Transverse colon (tissue), 4 donors: ENCODE results near the gene MUC5B.

ENCODE experiments used
- CTCF ChIP-seq, 5 experiments: fragments of 200-600 bp in 3 of 5; fragments of 450-650 bp in 2 of 5; sonication (generic) in 3 of 5; IDR thresholded peaks; 1 replicate in 2 of 5; 2 replicates in 3 of 5; pipeline ENCODE4 v1.5.1; 2016 to 2017; ENCODE audit warnings: antibody characterized with exemption in 5 of 5, inconsistent platforms in 3 of 5, mild to moderate bottlenecking in 2 of 5, moderate library complexity in 1 of 5
- EP300 ChIP-seq: sonication (generic); formaldehyde crosslinking; IDR thresholded peaks from one replicate; pipeline ENCODE4 v1.6.1; 2017; ENCODE audit warnings: antibody characterized with exemption, low read depth
- POLR2A ChIP-seq: fragments of 450-650 bp; IDR thresholded peaks from one replicate; pipeline ENCODE4 v1.6.1; 2016; ENCODE audit warnings: antibody characterized with exemption, mild to moderate bottlenecking, moderate library complexity
- POLR2AphosphoS5 ChIP-seq, 3 donors: sonication (generic); formaldehyde crosslinking; IDR thresholded peaks; one replicate each; pipeline ENCODE4 v1.6.1; 2016; ENCODE audit warnings: antibody characterized with exemption in 3 of 3

GRCh38 chr11:1283906-1284305 lies 61.0 kb downstream of the MUC5B start:
- no peak for TF ChIP-seq CTCF (IDR thresholded peaks at IDR 0.05)
- TF ChIP-seq POLR2AphosphoS5 (IDR thresholded peaks at IDR 0.05): no peak
- no peak for TF ChIP-seq POLR2A
- no peak for TF ChIP-seq EP300
